OCI-LY1 (cell line): ENCODE results near the gene WIPF1.

Experiments used
- CTCF ChIP-seq: fragments of 200-600 bp; sonication (generic), shearing (Covaris generic); IDR thresholded peaks from 2 replicates; pipeline ENCODE4 v1.5.1; 2017; ENCODE audit warnings: mild to moderate bottlenecking, antibody characterized with exemption, low read length, moderate library complexity, mixed read lengths
- EZH2 ChIP-seq: fragments of 200-600 bp; sonication (generic), shearing (Covaris generic); IDR thresholded peaks from 2 replicates; pipeline ENCODE4 v1.8.0; 2017; ENCODE audit warnings: borderline replicate concordance, mixed run types, mild to moderate bottlenecking, antibody characterized with exemption, low read length, moderate library complexity, mixed read lengths

- TF ChIP-seq CTCF (no peak), EZH2 (no peak)
Measured at GRCh38 chr2:174594456-174594855, 3.1 kb downstream of the WIPF1 start.
